GM18907 (cell line): Measurements from ENCODE around the gene TRIM39.
"Not testable (repeated sequence)": the region's sequence is repeated elsewhere in the genome, so short reads cannot be mapped to it uniquely, and the experiment has no call there.

ENCODE experiments used
- ATAC-seq: cut with Tn5 transposase; IDR thresholded peaks from one replicate; pipeline ENCODE4 v1.9.1; 2021; ENCODE audit warnings: mild to moderate bottlenecking, moderate library complexity; ENCODE audit not compliant: unreplicated experiment

Gene TRIM39

DNA sequence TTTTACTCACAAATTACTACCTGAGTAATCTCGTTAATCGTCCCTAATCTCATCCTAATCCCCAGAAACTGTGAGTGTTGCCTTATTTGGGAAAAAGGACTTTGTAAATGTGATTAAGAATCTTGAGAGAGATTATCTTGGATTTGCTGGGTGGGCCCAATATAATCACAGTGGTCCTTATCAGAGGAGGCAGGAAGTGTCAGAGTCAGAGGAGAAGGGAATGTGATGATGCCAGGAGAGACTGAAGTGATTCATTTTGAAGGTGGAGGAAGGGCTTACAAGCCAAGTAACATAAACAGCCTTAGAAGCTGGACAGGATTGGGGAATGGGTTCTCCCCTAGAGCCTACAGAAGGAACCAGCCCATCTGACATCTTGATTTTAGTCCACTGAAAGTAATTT lies 34.9 kb downstream of the TRIM39 start:
- ATAC-seq: no peak

DNA sequence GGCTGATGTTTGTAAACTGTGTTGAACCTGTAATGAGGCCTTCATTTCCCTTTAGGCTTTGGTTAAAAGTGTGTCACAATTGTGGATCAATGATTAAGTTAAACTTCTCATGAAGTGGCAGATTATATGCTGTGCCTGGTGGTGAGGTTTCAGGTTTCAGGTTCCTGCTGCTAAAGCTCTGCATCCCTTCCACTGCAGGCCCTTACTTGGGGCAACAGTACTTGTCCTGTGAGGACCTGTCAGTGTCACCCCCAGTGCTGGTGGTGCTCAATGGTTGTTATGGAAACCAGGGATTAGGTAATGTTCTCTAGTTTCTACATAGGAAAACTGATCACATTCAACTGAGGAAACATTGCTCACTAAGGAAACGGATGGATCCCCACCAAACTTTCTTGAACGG lies 36.7 kb downstream of the TRIM39 start:
- ATAC-seq: no peak

DNA sequence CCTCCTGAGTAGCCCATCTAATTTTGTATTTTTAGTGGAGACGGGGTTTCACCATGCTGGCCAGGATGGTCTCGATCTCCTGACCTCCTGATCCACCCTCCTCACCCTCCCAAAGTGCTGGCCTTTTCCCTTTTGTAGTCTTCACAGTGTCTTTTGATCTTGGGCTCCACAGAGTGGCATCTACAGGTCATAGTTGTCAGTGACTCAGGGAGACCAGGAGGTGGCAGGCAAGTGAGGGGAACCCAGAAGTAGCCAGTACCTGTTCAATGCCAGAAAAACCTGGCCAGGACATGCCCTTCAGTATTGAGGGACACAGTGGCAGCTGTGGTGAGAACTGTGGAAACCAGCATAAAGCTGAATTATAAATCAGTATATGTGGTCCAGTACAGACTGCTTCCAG lies 37.9 kb downstream of the TRIM39 start:
- ATAC-seq: no peak

DNA sequence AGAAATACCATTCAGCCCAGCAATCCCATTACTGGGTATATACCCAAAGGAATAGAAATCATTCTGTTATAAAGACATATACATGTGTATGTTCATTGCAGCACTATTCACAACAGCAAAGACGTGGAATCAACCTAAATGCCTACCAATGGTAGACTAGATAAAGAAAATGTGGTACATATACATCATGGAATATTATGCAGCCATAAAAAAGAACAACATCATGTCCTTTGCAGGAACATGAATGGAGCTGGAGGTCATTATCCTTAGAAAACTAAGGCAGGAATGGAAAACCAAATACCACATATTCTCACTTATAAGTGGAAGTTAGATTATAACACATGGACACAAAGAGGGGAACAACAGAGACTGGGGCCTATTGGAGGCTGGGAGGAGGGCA lies 42.6 kb downstream of the TRIM39 start:
- ATAC-seq: not testable (repeated sequence)

DNA sequence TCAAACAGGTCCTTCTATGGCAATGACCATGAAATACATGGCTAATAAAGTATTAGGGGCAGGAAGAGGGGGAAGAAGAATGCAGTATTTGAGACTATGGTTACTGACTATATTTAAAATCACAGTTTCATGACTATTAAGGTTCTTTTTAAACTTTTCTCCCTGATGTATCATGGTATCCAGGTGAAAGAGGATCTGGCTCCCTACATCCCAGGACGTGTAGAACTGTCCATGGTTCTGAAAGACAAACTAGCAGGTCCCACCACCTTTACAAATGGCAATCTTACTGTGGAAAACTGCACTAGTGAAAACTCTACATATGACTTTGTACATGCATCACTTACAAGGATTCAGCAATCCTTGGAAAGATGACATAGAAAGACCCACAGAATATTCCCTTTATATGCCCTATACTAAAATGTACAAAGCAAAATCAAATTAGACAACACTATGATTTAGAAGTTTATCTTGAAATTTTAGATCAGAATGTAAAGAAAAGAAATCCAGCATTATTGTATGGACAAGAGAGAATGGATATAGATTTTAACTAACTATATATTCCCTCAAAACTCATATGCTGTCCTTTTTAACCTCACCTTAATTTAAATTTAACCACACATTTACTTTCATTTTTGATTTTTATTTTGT lies 51.7 kb downstream of the TRIM39 start:
- no peak for ATAC-seq

DNA sequence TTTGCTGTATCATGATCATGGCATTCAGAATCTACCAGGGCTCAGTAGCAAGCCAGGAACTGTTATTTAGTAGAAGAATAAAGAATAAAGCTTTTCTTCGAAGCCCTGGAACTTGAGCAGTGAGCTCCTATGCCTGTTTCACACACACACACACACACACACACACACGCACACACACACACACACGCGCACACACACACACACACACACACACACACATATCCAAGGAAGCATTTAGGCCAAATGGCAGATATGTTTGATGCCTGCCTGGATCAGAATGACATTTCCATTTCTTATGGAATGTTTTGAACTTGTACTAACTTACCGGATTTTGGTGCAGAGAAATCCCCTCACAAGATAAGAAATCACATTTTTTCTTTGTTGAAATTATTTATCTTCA lies 53.7 kb downstream of the TRIM39 start:
- no peak for ATAC-seq

DNA sequence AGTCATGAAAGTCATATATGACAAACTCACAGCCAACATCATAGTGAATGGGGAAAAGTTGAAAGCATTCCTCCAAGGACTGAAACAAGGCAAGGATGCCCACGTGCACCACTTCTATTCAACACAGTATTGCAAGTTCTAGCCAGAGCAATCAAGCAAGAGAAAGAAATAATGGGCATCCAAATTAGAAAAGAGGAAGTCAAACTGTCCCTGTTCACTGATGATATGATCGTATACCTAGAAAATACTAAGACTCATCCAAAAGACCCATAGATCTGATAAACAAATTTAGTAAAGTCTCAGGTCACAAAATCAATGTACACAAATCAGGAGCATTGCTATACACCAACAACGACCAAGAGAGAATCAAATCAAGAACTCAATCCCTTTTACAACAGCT lies 59.4 kb downstream of the TRIM39 start:
- no peak for ATAC-seq

DNA sequence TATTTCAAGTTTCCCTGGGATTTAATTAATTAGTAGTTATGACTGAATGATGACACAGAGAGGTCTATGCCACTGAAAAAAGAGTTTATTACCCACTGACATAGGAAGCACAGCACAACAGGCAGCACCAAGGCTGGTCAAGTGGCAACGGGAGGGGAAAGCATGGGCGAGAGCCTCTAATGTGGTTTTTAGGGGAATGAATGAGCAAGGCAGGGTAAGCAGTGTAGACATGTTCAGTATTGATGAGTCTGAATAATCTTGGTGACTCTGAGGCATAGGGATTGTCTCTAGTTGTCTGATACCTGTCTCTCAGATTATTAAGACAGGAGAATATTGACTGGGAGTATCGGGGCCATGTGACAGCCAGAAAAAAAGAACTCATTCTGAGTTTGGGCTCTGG lies 64.5 kb downstream of the TRIM39 start:
- ATAC-seq: no peak
